ENCODE measurements around the gene CSNK2A1. TPM values are rescaled to one million over a fixed set of nuclear protein-coding genes. Genes with fewer than 3 reads are reported as not detected.
A peak's percentile ranks its signal among the peaks of the same experiment; 100 is the strongest.

Gene CSNK2A1
- total RNA-seq, 1 donor from 2014 or later, result 214 TPM

GRCh38 chr20:531608-532007 lies 12.0 kb downstream of the CSNK2A1 start:
- TF ChIP-seq, protein P1, sequence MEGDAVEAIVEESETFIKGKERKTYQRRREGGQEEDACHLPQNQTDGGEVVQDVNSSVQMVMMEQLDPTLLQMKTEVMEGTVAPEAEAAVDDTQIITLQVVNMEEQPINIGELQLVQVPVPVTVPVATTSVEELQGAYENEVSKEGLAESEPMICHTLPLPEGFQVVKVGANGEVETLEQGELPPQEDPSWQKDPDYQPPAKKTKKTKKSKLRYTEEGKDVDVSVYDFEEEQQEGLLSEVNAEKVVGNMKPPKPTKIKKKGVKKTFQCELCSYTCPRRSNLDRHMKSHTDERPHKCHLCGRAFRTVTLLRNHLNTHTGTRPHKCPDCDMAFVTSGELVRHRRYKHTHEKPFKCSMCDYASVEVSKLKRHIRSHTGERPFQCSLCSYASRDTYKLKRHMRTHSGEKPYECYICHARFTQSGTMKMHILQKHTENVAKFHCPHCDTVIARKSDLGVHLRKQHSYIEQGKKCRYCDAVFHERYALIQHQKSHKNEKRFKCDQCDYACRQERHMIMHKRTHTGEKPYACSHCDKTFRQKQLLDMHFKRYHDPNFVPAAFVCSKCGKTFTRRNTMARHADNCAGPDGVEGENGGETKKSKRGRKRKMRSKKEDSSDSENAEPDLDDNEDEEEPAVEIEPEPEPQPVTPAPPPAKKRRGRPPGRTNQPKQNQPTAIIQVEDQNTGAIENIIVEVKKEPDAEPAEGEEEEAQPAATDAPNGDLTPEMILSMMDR (IDR thresholded peaks at IDR 0.05; ENCODE audit: partially characterized antibody, unreplicated experiment), result no peak
- Mint-ChIP-seq H3K36me3 (ENCODE audit: unreplicated experiment) (peaks cover 15% of the 10 kb centered on the region), H3K9me3 (ENCODE audit: unreplicated experiment) (peaks cover 8% of the 10 kb centered on the region), H3K27ac (ENCODE audit: unreplicated experiment) (no peak overlapping the region), H3K27me3 (ENCODE audit: unreplicated experiment) (peaks cover 4% of the 10 kb centered on the region), H3K4me3 (ENCODE audit: unreplicated experiment) (no peak overlapping the region), H3K4me1 (ENCODE audit: low read depth, unreplicated experiment) (peaks cover 9% of the 10 kb centered on the region)
- DNase-seq, result no peak

GRCh38 chr20:530321-530720 lies 13.3 kb downstream of the CSNK2A1 start:
- H3K36me3 Mint-ChIP-seq (ENCODE audit: unreplicated experiment), result peaks cover 23% of the 10 kb centered on the region
- DNase-seq, result no peak
- H3K27ac Mint-ChIP-seq (ENCODE audit: unreplicated experiment), result no peak overlapping the region
- H3K27me3 Mint-ChIP-seq (ENCODE audit: unreplicated experiment), result peaks cover 4% of the 10 kb centered on the region
- peaks cover 5% of the 10 kb centered on the region for H3K4me1 Mint-ChIP-seq (ENCODE audit: low read depth, unreplicated experiment)
- H3K4me3 Mint-ChIP-seq (ENCODE audit: unreplicated experiment), result no peak overlapping the region
- H3K9me3 Mint-ChIP-seq (ENCODE audit: unreplicated experiment), result peaks cover 12% of the 10 kb centered on the region
- TF ChIP-seq, protein P1 (IDR thresholded peaks at IDR 0.05; ENCODE audit: partially characterized antibody, unreplicated experiment), result no peak

DNA sequence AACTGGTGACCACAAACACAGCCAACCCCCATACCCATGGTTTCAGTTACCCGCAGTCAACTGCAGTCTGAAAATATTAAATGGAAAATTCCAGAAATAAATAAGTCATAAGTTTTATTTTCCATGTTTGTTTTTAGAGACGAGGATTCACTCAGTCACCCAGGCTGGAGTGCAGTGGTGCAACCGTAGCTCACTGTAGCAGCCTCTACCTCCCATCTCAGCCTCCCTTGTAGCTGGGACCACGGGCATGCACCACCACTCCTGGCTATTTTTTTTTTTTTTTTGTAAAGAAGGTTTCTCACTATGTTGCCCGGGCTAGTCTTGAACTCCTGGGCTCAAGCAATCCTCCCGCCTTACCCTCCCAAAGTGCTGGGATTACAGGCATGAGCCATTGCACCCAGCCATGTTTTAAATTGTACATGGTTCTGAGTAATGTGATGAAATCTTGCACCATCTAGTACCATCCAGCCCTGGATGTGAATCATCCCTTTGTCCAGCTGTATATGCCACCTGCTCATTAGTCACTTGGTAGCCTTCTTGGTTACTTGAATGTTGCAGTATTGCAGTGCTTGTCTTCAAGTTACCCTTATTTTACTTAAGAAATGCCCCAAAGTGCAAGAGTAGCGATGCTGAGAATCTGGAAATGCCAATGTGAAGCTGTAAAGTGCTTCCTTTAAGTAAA lies 14.5 kb downstream of the CSNK2A1 start:
- Mint-ChIP-seq H3K4me1 (ENCODE audit: low read depth, unreplicated experiment) (peaks cover 1% of the 10 kb centered on the region), H3K27me3 (ENCODE audit: unreplicated experiment) (peaks cover 4% of the 10 kb centered on the region), H3K9me3 (ENCODE audit: unreplicated experiment) (peaks cover 12% of the 10 kb centered on the region), H3K4me3 (ENCODE audit: unreplicated experiment) (no peak overlapping the region), H3K27ac (ENCODE audit: unreplicated experiment) (peak overlapping the region; percentile 62), H3K36me3 (ENCODE audit: unreplicated experiment) (peaks cover 23% of the 10 kb centered on the region)
- DNase-seq, result no peak
- TF ChIP-seq, protein P1 (IDR thresholded peaks at IDR 0.05; ENCODE audit: partially characterized antibody, unreplicated experiment), result no peak

GRCh38 chr20:527571-527886 lies 16.1 kb downstream of the CSNK2A1 start:
- DNase-seq, result no peak
- Mint-ChIP-seq H3K27ac (ENCODE audit: unreplicated experiment) (peak overlapping the region; percentile 20), H3K4me3 (ENCODE audit: unreplicated experiment) (no peak overlapping the region), H3K27me3 (ENCODE audit: unreplicated experiment) (peaks cover 4% of the 10 kb centered on the region), H3K36me3 (ENCODE audit: unreplicated experiment) (peaks cover 23% of the 10 kb centered on the region), H3K4me1 (ENCODE audit: low read depth, unreplicated experiment) (peaks cover 1% of the 10 kb centered on the region), H3K9me3 (ENCODE audit: unreplicated experiment) (peaks cover 12% of the 10 kb centered on the region)
- TF ChIP-seq, protein P1 (IDR thresholded peaks at IDR 0.05; ENCODE audit: partially characterized antibody, unreplicated experiment), result no peak

- Mint-ChIP-seq H3K4me3 (ENCODE audit: unreplicated experiment) (no peak overlapping the region), H3K4me1 (ENCODE audit: low read depth, unreplicated experiment) (no peaks in the 10 kb centered on the region), H3K27me3 (ENCODE audit: unreplicated experiment) (peaks cover 1% of the 10 kb centered on the region), H3K27ac (ENCODE audit: unreplicated experiment) (no peak overlapping the region), H3K36me3 (ENCODE audit: unreplicated experiment) (peaks cover 21% of the 10 kb centered on the region), H3K9me3 (ENCODE audit: unreplicated experiment) (peaks cover 7% of the 10 kb centered on the region)
- TF ChIP-seq, protein P1 (IDR thresholded peaks at IDR 0.05; ENCODE audit: partially characterized antibody, unreplicated experiment), result no peak
- DNase-seq, result no peak
Measured at GRCh38 chr20:521860-522259, 21.7 kb downstream of the CSNK2A1 start.
